Daoy (cell line): ENCODE measurements around the gene PGP. TPM values are rescaled to one million over a fixed set of nuclear protein-coding genes. Genes with fewer than 3 reads are reported as not detected.

ENCODE experiments used
- DNase-seq: peaks from one replicate; pipeline ENCODE4 v3.0.0-alpha.2; 2015; ENCODE audit warnings: low read depth
- total RNA-seq: library from RNA; depleted of rRNA; stranded (reverse); fragments of >200 nt; shearing (Covaris generic); gene quantifications from 2 replicates; pipeline ENCODE4 v1.2.3, GENCODE V29; 2014; rRNA removed

PGP gene
- total RNA-seq, 1 experiment from 2014 or later = 16.9 TPM

DNA sequence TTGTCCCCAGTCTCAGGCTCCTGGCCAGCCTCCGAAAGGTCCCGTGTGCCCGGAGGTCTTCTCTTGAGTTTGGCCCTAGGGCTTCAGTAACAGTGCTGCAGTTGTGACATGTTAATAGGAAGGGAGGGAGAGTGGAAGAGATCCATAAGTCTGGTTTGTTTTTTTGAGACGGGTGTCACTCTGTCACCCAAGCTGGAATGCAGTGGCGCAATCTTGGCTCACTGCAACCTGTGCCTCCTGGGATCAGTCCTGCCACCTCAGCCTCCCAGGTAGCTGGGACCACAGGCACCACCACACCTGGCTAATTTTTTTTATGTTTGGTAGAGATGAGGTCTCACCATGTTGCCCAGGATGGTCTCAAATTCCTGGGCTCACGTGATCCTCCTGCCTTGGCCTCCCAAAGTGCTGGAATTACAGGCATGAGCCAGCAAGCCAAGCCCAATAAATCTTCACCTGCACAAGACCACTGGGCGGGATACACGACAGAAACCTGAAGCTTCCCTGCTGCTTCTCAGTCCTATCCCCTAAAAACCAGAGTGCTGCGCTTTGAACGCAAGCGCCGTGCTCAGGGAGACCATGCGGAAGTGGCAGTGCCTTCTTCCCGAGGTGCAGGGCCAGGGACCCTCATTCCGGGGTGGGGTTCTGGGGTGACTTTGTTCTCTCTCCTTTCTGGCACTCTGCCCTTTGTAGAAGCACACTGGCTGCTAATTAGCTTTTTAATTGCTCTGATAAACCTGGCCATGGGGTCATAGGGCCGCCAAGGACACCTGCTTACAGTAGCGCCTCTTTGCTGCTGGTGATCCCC, 48.2 kb downstream of the PGP start:
- no peak for DNase-seq

DNA sequence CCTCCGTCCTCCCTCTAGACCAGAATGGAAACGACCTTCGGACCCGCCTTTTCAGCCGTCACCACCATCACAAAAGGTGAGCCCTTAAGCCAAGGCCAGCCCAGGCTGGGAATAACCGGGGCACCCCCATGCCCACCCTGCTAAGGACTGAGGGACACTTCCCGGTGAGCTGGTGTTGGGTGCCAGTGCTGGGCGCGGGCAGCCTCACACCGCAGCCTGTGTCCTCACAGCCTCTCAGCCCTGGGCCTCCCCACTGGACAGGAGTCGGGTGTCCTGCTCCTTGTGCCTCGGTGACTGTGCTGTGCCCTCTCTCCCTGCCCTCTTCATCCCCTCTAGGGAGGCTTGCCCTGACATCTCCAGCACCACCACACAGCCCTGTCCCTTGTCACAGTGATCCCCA, 48.8 kb downstream of the PGP start:
- no peak for DNase-seq

DNA sequence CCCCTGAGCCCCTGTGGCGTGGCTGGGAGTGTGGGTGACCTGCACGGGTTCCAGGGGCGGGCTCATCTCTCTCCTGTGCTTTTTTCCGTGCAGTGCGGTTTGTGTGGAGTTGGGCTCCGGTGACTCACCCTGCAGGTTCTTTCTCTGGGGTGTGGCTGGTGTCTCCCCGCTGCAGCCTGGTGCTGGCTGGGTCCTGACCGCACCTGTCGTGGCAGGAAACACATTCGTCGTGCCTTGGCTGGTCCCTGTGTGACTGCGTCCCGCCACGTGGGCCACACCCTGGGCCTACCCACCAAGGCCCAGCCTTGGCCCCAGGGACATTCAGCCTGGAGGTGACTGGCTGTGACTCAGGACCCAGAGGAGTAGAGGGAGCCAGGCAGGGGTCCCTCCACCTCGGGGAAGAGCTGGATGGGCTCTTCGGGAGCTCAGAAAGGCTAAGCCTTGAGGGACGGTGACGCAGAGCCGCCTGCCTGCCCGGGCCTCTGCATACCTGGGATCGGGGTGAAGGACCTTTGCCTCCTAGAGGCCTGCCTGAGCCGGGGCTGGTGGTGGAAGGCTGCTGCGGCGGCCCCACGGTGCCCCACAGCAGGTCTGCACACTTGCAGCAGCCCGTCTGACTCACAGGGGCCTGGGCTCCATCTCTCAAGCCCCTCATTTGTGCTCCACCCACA, 51.3 kb downstream of the PGP start:
- DNase-seq = peak; percentile 38

DNA sequence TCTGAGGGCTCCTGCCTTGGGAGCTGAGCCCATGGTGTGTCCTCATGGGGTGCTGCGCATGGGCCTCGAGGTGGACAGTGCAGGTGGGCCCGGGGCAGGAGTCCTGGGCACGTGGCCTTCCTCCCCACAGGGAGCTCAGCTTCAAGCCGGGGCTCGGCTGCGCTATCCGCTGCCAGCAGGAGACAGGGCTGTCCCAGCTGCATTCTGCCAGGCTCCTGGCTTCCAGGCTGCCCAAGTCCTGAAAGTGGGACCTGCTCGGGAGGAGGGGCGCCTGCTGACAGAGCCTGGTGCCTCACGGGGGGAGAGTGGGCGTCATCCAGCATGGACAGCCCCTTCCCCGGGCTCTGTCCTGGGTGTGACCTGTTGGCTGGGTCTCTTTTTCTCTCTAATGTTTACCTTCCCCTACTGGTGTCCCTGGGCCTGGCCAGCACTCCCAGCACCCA, 51.9 kb downstream of the PGP start:
- DNase-seq = no peak

DNA sequence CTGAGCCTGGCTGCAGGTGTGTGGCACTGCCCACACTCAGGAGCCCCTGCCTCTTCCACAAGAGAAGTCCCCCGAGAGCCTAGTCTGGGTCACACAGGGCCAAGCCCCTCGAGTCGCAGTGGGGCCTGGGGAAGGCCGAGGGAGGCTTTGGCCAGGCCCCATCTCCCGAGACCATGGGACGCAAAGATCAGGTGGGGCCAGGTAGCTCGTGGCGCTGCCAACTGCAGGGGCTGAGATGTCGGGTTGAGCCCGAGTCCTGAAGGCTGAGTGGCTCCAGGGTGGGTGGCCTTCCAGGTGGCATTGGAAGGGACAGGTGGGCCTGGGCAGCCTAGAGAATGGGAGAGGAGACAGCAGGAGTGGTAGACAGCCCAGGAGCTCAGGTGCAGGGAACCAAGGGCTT, 52.7 kb downstream of the PGP start:
- no peak for DNase-seq

Other genes starting within 250 kb of the PGP start
- gene RNF151, start 248.0 kb downstream of the PGP start, total RNA-seq = not detected in 2 replicates
- gene TBL3, start 242.8 kb downstream of the PGP start, total RNA-seq = 49.5 and 49.6 TPM in 2 replicates
- gene NOXO1, start 233.4 kb downstream of the PGP start, total RNA-seq = not detected in 2 replicates
- 22.7 and 29.7 TPM in 2 replicates for gene GFER, start 230.6 kb downstream of the PGP start, total RNA-seq
- 0.29 TPM in 1 of 2 replicates, not detected in the other for gene SYNGR3, start 224.9 kb downstream of the PGP start, total RNA-seq
- gene ZNF598, start 205.0 kb downstream of the PGP start, total RNA-seq = 19.8 and 21.6 TPM in 2 replicates
- 0.46 and 1.5 TPM in 2 replicates for gene NPW, start 195.1 kb downstream of the PGP start, total RNA-seq
- gene NHERF2, start 187.9 kb downstream of the PGP start, total RNA-seq = 38.1 and 41.8 TPM in 2 replicates
- gene NTHL1, start 167.0 kb downstream of the PGP start, total RNA-seq = 29.3 and 39.4 TPM in 2 replicates
- gene TSC2, start 166.9 kb downstream of the PGP start, total RNA-seq = 31.4 and 34.1 TPM in 2 replicates
- gene PKD1, start 78.9 kb downstream of the PGP start, total RNA-seq = 12.0 and 46.5 TPM in 2 replicates
- 0.11 and 0.21 TPM in 2 replicates for gene RAB26, start 66.2 kb downstream of the PGP start, total RNA-seq
- 43.4 and 45.5 TPM in 2 replicates for gene TRAF7, start 59.1 kb downstream of the PGP start, total RNA-seq
- gene CASKIN1, start 18.2 kb downstream of the PGP start, total RNA-seq = 0.06 TPM in 1 of 2 replicates, not detected in the other
- gene MLST8, start 9.4 kb downstream of the PGP start, total RNA-seq = 12.1 and 19.3 TPM in 2 replicates
- gene BRICD5, start 4.0 kb downstream of the PGP start, total RNA-seq = 0.68 and 1.9 TPM in 2 replicates
- gene E4F1, start 8.8 kb upstream of the PGP start, total RNA-seq = 20.5 and 20.8 TPM in 2 replicates
- 0.89 and 1.0 TPM in 2 replicates for gene DNASE1L2, start 21.6 kb upstream of the PGP start, total RNA-seq
- gene ECI1, start 36.7 kb upstream of the PGP start, total RNA-seq = 22.6 and 41.1 TPM in 2 replicates
- gene RNPS1, start 53.3 kb upstream of the PGP start, total RNA-seq = 147 and 161 TPM in 2 replicates
- gene ABCA3, start 125.9 kb upstream of the PGP start, total RNA-seq = 5.5 and 5.9 TPM in 2 replicates
- gene CCNF, start 214.6 kb upstream of the PGP start, total RNA-seq = 36.3 and 37.3 TPM in 2 replicates
- 21.1 and 29.3 TPM in 2 replicates for gene TEDC2, start 245.3 kb upstream of the PGP start, total RNA-seq